Effector memory CD4-positive, alpha-beta T cell (primary cell): ENCODE results near the gene ITPKB.

Experiments used
- DNase-seq, 3 donors: peaks; one replicate each; pipeline ENCODE4 v3.0.0-alpha.2; 2020
- H3K27ac ChIP-seq: 2 replicates; pipeline ENCODE4 v1.7.0; 2013; ENCODE audit warnings: mild to moderate bottlenecking, low read length, moderate library complexity; ENCODE audit not compliant: insufficient read depth, poor library complexity, severe bottlenecking
- H3K27me3 ChIP-seq: replicated peaks from 2 replicates; pipeline ENCODE4 v1.7.0; 2013; ENCODE audit warnings: mild to moderate bottlenecking, low read length; ENCODE audit not compliant: insufficient read depth, control insufficient read depth, poor library complexity, severe bottlenecking
- H3K36me3 ChIP-seq: 2 replicates; pipeline ENCODE4 v1.7.0; 2013; ENCODE audit warnings: mild to moderate bottlenecking, low read length, moderate library complexity; ENCODE audit not compliant: control insufficient read depth, insufficient read depth
- H3K4me1 ChIP-seq: 2 replicates; pipeline ENCODE4 v1.7.0; 2013; ENCODE audit warnings: low read length, mild to moderate bottlenecking; ENCODE audit not compliant: control insufficient read depth, insufficient read depth, poor library complexity, severe bottlenecking
- H3K4me3 ChIP-seq: 2 replicates; pipeline ENCODE4 v1.7.0; 2013; ENCODE audit warnings: low read length, low read depth, mild to moderate bottlenecking; ENCODE audit not compliant: insufficient read depth, poor library complexity, severe bottlenecking
- H3K9me3 ChIP-seq: 2 replicates; pipeline ENCODE4 v1.7.0; 2013; ENCODE audit warnings: mild to moderate bottlenecking, low read length, moderate library complexity; ENCODE audit not compliant: control insufficient read depth
- total RNA-seq, 3 donors: gene quantifications; one replicate each; lab custom pipeline; 2026; lab: John Stamatoyannopoulos, UW

Gene ITPKB
- total RNA-seq, result 323 to 503 (median 448) reads per million in 3 donors

DNA sequence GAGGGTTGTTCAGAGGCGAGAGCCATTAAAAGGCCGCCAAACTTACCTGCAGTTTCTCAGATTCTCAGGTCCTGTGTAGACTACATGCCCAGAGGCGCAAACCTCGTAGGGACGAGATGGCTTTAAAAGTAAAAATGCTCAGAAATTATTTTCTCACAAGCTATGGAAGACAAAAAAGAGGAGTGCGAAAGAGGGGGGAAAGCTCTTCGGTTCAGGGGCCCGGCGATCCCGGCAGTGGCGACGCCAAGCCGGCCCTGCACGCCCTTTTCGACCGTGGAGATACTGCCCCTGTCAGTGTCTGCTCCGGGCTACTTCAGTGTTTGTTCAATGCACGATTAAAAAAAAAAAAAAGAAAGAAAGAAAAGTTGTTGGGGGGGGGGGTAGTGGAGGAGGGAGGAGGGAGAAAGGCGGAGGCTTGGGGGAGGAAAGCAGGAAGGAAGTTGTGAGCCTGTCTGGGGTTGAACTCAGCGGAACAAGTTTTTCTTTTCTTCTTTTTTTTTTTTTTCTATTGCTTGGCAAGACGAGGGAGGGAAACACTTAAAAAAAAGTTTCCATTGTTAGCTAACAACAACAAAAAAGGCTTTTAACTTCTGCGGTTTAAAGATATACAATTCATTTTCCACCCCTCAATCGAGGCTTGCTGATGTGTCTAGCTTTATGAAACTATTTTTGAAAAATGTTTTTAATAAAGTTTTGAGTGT lies at the start of gene ITPKB:
ITPKB (minus strand) TSS at position 288 of the 701 bp plus-strand sequence. CDS start 1,824 bp downstream, outside the sequence.
- peak; percentile 62 to 70 (median 63) for DNase-seq
- Histone ChIP-seq H3K4me3 (peak within 1 kb of the TSS; percentile 100), H3K9me3 (no peaks in the 10 kb centered on the region), H3K27me3 (no peaks in the 10 kb centered on the region), H3K4me1 (peaks cover 28% of the 10 kb centered on the region), H3K36me3 (peaks cover 33% of the 10 kb centered on the region), H3K27ac (peak within 1 kb of the TSS; percentile 93)

DNA sequence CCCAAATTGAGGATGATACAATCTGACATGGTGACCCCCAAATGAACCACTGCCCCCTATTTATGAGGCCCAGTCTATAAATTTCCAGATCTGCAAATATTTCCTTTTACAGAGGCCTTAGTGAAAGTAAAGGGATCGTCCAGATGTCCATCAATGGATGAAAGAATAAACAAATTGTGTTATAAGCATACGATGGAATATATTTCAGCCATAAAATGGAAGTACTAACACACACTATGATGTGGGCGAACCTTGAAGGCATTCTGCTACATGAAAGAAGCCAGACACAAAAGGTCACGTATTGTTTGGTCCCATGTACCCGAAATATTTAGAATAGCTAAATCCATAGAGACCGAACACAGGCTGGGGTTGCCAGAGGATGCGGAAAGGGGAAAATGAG lies 48.6 kb upstream of the ITPKB start:
- H3K27ac ChIP-seq, result no peak overlapping the region
- no peaks in the 10 kb centered on the region for H3K36me3 ChIP-seq
- no peak for DNase-seq
- no peaks in the 10 kb centered on the region for H3K9me3 ChIP-seq
- no peak overlapping the region for H3K4me3 ChIP-seq
- no peaks in the 10 kb centered on the region for H3K27me3 ChIP-seq
- no peaks in the 10 kb centered on the region for H3K4me1 ChIP-seq

DNA sequence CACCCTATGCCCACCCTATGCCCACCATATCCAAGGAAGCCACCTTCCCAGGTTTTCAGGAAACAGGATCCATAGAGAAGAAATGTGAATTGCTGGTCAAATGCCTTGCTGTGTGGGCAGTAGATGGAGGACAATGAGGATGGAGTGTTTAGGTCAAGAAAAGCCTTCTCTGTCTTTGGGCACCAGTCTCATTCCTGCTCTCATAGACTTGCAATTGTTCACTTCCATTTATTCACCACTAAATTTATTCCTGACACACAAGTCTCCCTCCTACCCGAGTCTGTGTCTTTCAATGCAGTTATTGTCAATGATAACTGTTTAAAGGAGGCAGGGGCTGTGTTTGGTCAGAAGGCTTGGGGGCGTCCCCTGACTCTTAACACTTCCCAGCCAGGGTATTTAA lies 48.0 kb upstream of the ITPKB start:
- H3K9me3 ChIP-seq, result no peaks in the 10 kb centered on the region
- no peaks in the 10 kb centered on the region for H3K36me3 ChIP-seq
- H3K4me1 ChIP-seq, result no peaks in the 10 kb centered on the region
- H3K27me3 ChIP-seq, result no peaks in the 10 kb centered on the region
- no peak overlapping the region for H3K27ac ChIP-seq
- DNase-seq, result no peak
- H3K4me3 ChIP-seq, result no peak overlapping the region

DNA sequence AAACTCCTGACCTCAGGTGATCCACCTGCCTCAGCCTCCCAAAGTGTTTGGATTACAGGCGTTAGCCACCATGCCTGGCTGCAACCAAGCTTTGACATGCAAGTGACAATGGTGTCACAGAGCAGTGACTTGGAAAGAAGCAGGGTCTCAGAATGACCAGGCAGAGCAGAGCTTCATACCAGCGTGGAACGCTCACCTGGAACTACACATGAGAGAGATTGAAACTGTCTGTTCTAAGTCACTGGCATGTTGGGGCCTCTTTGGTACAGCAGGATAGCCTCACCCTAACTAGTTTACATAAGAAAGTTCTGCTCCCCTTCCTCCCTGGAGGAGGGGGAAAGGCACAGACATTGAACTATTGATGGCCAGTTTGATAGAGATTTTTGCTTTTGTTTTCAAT lies 47.5 kb upstream of the ITPKB start:
- Histone ChIP-seq H3K4me1 (no peaks in the 10 kb centered on the region), H3K4me3 (no peak overlapping the region), H3K36me3 (no peaks in the 10 kb centered on the region), H3K27ac (no peak overlapping the region), H3K9me3 (no peaks in the 10 kb centered on the region), H3K27me3 (no peaks in the 10 kb centered on the region)
- no peak for DNase-seq

DNA sequence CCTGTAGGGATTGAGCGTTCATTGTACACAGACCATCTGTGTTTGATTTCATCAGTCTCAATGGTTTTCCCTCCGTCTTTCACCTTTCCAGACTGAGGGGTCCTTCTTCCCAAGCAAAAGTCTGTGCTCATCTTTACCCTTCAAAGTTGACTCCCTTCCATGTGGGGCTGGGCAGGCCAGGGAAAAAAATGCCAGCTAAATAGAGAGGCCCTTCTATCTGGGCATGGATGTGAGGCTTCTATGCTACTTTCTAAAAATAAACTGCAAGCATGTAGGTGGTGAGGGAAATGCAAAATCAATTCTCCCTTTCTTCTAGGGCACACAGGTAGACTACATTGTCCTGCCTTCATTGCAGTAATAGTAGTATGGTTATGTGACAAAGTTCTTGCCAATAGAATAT lies 46.7 kb upstream of the ITPKB start:
- H3K4me3 ChIP-seq, result no peak overlapping the region
- H3K9me3 ChIP-seq, result no peaks in the 10 kb centered on the region
- no peaks in the 10 kb centered on the region for H3K4me1 ChIP-seq
- no peaks in the 10 kb centered on the region for H3K36me3 ChIP-seq
- H3K27me3 ChIP-seq, result no peaks in the 10 kb centered on the region
- H3K27ac ChIP-seq, result no peak overlapping the region
- no peak for DNase-seq

DNA sequence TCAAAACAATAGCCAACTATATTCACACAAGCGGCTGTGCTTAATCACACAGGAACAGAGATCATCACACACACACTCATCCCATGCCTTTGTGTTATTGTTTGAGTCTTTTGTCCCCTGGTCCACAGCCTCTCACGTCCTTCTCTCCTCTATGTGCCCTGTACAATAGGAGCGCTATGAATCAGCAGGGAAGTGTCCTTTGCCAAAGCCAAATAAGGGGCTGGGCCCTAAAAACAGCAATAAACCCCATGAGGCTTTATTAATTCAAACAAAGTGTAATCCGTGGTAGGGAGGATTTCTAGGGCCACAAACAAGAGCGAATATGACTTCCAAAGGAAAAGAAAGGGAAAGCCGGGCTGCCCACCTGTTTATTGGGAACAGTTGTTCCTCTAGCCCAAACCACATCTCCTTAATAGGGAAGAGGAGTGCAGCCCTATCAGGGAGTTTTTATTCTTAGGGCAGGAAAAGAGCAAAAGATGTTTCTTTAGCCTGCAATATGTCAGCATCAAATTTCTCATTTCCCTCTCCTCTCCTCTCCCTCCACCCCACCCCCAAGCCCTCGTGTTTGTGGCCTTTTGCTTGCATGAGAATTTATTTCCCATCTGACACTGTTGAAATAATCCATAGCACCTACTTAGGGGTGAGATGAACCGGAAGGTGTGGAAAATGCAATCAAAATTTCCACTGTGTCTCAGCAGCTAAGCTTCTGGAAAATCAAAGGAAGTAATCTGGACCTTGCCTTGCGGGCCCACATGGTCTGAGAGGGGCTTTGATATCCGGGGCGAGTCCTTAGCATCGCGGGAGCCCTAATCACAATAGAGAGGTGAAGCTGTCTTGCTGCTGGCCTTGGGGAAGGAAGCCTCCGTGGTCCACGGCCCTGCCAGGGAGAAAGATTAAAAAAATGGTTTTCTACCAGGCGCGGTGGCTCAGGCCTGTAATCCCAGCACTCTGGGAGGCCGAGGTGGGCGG lies 45.3 kb upstream of the ITPKB start:
- Histone ChIP-seq H3K27ac (no peak overlapping the region), H3K27me3 (no peaks in the 10 kb centered on the region), H3K4me1 (no peaks in the 10 kb centered on the region), H3K36me3 (no peaks in the 10 kb centered on the region), H3K4me3 (no peak overlapping the region), H3K9me3 (no peaks in the 10 kb centered on the region)
- no peak for DNase-seq

DNA sequence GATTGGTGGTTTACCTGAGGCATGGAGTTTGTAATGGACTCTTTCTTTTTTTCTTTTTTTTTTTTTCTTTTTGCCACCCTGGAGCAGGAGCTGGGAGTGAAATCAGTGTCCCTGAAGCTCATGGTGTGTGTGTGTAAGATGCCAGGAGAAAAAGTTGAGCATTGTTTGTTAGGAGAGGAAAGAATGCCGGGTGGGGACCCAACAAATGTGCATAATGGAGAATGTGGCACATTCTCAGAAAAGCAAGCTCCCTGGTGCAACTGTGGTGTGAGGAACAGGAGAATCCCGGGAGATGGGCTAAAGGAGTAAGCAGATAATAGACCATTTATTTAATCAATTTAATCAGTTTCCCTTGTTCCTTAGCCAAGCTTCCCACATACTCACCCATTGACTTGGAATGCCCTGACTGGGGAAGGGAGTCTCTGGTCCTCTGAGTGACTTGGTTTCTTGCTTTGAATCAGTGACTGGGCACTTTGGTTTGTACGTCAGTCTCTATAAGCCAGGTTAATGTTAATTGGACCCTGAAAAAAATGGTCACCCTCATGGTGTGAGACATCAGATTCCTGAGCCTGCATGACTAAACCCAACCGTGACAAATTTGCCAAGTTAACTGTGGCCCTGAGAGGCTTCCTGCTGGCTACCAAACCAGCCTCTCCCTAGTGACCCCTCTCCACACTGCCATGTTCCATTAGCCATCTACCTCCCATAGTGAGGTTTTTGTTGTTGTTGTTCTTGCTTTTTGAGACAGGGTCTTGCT lies 43.9 kb upstream of the ITPKB start:
- DNase-seq, result no peak
- H3K27me3 ChIP-seq, result no peaks in the 10 kb centered on the region
- no peaks in the 10 kb centered on the region for H3K36me3 ChIP-seq
- H3K4me1 ChIP-seq, result no peaks in the 10 kb centered on the region
- H3K9me3 ChIP-seq, result no peaks in the 10 kb centered on the region
- H3K27ac ChIP-seq, result no peak overlapping the region
- no peak overlapping the region for H3K4me3 ChIP-seq

DNA sequence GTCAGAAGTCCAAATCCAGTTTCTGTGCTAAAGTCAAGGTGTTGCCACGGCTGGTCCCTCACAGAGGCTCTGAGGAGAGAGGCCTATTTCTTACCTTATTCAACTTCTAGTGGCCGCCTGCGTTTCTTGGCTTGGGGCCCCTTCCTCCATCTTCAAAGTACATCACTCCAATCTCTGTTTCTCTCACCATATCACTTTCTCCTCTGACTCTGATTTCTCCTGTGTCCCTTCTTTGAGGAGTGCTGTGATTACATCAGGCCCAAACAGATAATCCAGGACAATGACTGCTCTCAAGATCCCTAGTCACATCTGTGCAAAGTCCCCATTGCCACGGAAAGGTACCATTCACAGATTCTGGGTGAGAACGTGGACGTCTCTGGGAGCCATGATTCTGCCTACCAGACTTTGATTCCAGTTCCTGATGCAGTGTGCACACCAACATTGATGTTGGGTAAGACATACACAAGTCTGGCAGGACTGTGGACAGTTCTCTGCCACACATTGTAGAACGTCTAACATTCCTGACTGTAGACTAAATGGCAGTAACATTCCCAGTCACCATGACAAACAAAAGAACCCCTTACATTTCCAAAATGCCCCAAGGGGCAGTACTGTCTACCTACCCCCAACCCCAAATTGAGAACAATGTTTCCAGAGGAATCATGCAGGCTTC lies 43.0 kb upstream of the ITPKB start:
- H3K27me3 ChIP-seq, result no peaks in the 10 kb centered on the region
- H3K4me1 ChIP-seq, result no peaks in the 10 kb centered on the region
- no peak for DNase-seq
- H3K36me3 ChIP-seq, result no peaks in the 10 kb centered on the region
- no peak overlapping the region for H3K4me3 ChIP-seq
- no peak overlapping the region for H3K27ac ChIP-seq
- no peaks in the 10 kb centered on the region for H3K9me3 ChIP-seq

DNA sequence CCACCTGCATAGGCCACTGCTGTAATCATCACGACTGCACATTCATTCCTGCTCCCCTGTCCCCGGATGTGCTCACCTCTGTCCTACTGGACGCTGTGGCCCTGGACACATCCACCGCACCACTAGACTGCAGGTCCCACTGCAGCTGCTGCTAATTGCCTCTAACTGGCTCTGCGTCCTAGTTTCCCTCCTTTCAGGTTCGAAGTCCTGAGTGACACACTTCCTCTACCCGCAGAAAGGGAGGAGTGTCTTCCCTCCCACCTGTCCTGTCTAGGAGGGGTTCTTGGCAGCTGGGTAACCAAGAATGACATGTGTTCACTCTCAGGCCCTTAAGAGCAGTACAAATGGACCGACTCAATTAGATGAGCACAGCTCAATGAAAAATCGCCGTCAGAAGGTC lies 40.5 kb upstream of the ITPKB start:
- no peak for DNase-seq
- no peaks in the 10 kb centered on the region for H3K36me3 ChIP-seq
- no peaks in the 10 kb centered on the region for H3K9me3 ChIP-seq
- H3K27me3 ChIP-seq, result no peaks in the 10 kb centered on the region
- no peak overlapping the region for H3K27ac ChIP-seq
- no peaks in the 10 kb centered on the region for H3K4me1 ChIP-seq
- H3K4me3 ChIP-seq, result no peak overlapping the region
